Measurements from ENCODE around the gene YEATS2. TPM values are rescaled to one million over a fixed set of nuclear protein-coding genes. Genes with fewer than 3 reads are reported as not detected.
"Not testable (repeated sequence)": the region's sequence is repeated elsewhere in the genome, so short reads cannot be mapped to it uniquely, and the experiment has no call there.

YEATS2 gene
- total RNA-seq, 4 donors from 2014 or later = 14.0 to 24.1 (median 16.3) TPM

- intact Hi-C loops (cut with DNase I; ENCODE audit: low total_unique reads) = no loop called here
- no peak for DNase-seq (ENCODE audit: low spot score in 2 of 2)
These were observed 4.1 kb downstream of the YEATS2 start for GRCh38 chr3:183701744-183702143.

GRCh38 chr3:183703892-183704291 lies 6.3 kb downstream of the YEATS2 start:
- DNase-seq (ENCODE audit: low spot score in 2 of 2); intact Hi-C loops (cut with DNase I; ENCODE audit: low total_unique reads); H3K4me3 ChIP-seq (ENCODE audit: low read depth, poor library complexity, severe bottlenecking): not testable (repeated sequence)
- WGBS, 2 donors = 92 to 94% methylated on average over 6 of the region's 6 CpGs

More at GRCh38 chr3:183701744-183702143, 4.1 kb downstream of the YEATS2 start:
- WGBS, 2 donors = 84 to 90% methylated on average over 5 of the region's 5 CpGs
- H3K4me3 ChIP-seq (ENCODE audit: low read depth, poor library complexity, severe bottlenecking) = no peak overlapping the region
- TF ChIP-seq POLR2A (IDR thresholded peaks at IDR 0.05) = no peak
- TF ChIP-seq CTCF (IDR thresholded peaks at IDR 0.05) = no peak

- TF ChIP-seq CTCF (IDR thresholded peaks at IDR 0.05) (no peak), POLR2A (IDR thresholded peaks at IDR 0.05) (no peak)
- H3K4me3 ChIP-seq (ENCODE audit: low read depth, poor library complexity, severe bottlenecking) = no peak overlapping the region
- intact Hi-C loops (cut with DNase I; ENCODE audit: low total_unique reads) = no loop called here
- DNase-seq (ENCODE audit: low spot score in 2 of 2) = no peak
These were observed 12.6 kb downstream of the YEATS2 start for GRCh38 chr3:183710231-183710630.

GRCh38 chr3:183711516-183711915 lies 13.9 kb downstream of the YEATS2 start:
- DNase-seq (ENCODE audit: low spot score in 2 of 2) = no peak
- TF ChIP-seq POLR2A (IDR thresholded peaks at IDR 0.05) (no peak), CTCF (IDR thresholded peaks at IDR 0.05) (no peak)
- H3K4me3 ChIP-seq (ENCODE audit: low read depth, poor library complexity, severe bottlenecking) = no peak overlapping the region
- intact Hi-C loops (cut with DNase I; ENCODE audit: low total_unique reads) = no loop called here
- WGBS, 2 donors = 94 to 97% methylated on average over 3 of the region's 3 CpGs

GRCh38 chr3:183714622-183715021 lies 17.0 kb downstream of the YEATS2 start:
- intact Hi-C loops (cut with DNase I; ENCODE audit: low total_unique reads) = no loop called here
- no peak for DNase-seq (ENCODE audit: low spot score in 2 of 2)
- TF ChIP-seq CTCF (IDR thresholded peaks at IDR 0.05) (no peak), POLR2A (IDR thresholded peaks at IDR 0.05) (no peak)
- H3K4me3 ChIP-seq (ENCODE audit: low read depth, poor library complexity, severe bottlenecking) = no peak overlapping the region

GRCh38 chr3:183718012-183718411 lies 20.4 kb downstream of the YEATS2 start:
- intact Hi-C loops (cut with DNase I; ENCODE audit: low total_unique reads) = no loop called here
- H3K4me3 ChIP-seq (ENCODE audit: low read depth, poor library complexity, severe bottlenecking) = no peak overlapping the region
- DNase-seq (ENCODE audit: low spot score in 2 of 2) = no peak
- TF ChIP-seq CTCF (IDR thresholded peaks at IDR 0.05) (no peak), POLR2A (IDR thresholded peaks at IDR 0.05) (no peak)
- WGBS, 2 donors = 90 to 93% methylated on average over 3 of the region's 3 CpGs

Data from lower leg skin (tissue), 4 donors.